Measurements from ENCODE around the gene SDF2L1.
"Not testable (repeated sequence)": the region's sequence is repeated elsewhere in the genome, so short reads cannot be mapped to it uniquely, and the experiment has no call there.

Gene SDF2L1

GRCh38 chr22:21641789-21642583 is at the start of gene SDF2L1:
SDF2L1 (plus strand) TSS chr22:21642302; CDS start chr22:21642337, 35 bp downstream.
- DNase-seq (ENCODE audit: low read depth): peak; percentile 94
- TF ChIP-seq CTCF (IDR thresholded peaks at IDR 0.05; ENCODE audit: low read depth, low read length, missing control alignments): no peak
- peak within 1 kb of the TSS; percentile 78 for H3K4me3 ChIP-seq (ENCODE audit: low read depth, low read length)

GRCh38 chr22:21592422-21592821 is 49.7 kb upstream of the SDF2L1 start:
- H3K4me3 ChIP-seq (ENCODE audit: low read depth, low read length): no peak overlapping the region
- TF ChIP-seq CTCF (IDR thresholded peaks at IDR 0.05; ENCODE audit: low read depth, low read length, missing control alignments): no peak
- DNase-seq (ENCODE audit: low read depth): no peak

- DNase-seq (ENCODE audit: low read depth): no peak
- TF ChIP-seq CTCF (IDR thresholded peaks at IDR 0.05; ENCODE audit: low read depth, low read length, missing control alignments): peak; percentile 14
- no peak overlapping the region for H3K4me3 ChIP-seq (ENCODE audit: low read depth, low read length)
These were observed 48.5 kb upstream of the SDF2L1 start for GRCh38 chr22:21593406-21594232.

DNA sequence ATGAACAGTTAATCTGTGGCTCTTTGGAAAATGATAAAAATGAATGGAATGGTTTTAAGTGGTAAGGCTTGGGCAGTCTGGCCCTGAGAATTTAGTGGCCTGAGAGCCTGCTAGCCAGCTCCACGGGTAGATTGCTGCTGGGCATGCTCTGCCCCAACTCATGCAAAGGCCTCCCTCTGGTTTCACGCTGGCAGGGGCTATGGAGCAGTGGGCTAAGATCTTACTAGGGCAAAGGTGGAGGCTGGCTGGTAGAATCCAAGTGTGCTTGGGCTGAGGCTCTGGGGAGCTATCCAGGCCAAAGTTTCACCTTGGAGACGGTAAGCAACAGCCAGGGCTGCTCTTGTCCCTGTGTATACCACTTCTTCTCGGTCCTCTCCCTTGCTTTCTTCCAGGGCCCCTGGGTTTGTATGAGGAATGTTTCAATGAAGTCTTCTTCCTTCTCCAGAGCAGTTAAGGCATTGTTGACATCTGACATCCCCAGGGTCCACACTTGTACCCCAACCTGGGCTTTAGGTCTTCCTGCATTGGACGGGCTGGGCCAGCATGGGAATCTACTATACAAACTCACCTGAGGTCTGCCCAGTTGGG is 47.1 kb upstream of the SDF2L1 start:
- no peak overlapping the region for H3K4me3 ChIP-seq (ENCODE audit: low read depth, low read length)
- TF ChIP-seq CTCF (IDR thresholded peaks at IDR 0.05; ENCODE audit: low read depth, low read length, missing control alignments): no peak
- no peak for DNase-seq (ENCODE audit: low read depth)

DNA sequence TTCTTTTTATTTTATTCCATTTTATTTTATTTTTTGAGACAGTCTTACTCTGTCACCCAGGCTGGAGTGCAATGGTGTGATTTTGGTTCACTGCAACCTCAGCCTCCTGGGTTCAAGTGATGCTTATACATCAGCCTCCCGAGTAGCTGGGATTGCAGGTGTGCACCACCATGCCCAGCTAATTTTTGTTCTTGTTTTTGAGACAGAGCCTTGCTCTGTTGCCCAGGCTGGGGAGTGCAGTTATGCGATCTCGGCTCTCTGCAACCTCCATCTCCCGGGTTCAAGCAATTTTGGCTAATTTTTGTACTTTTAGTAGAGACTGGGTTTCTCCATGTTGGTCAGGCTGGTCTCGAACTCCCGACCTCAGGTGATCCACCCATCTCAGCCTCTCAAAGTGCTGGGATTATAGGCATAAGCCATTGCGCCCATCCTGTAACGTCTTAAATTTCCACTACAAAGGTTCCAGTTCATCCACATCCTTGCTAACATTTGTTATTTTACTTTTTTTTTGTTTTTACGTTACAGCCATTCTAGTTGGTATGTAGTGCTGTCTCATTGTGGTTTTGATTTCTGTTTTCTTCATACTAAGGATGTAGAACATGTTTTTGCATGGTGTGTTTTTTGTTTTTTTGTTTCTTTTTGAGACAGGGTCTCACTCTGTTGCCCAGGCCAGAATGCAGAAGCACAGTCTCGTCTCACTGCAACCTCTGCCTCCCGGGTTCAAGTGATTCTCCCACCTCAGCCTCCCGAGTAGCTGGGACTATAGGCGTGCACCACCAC is 45.6 kb upstream of the SDF2L1 start:
- not testable (repeated sequence) for H3K4me3 ChIP-seq (ENCODE audit: low read depth, low read length); DNase-seq (ENCODE audit: low read depth)

GRCh38 chr22:21598302-21598701 is 43.8 kb upstream of the SDF2L1 start:
- DNase-seq (ENCODE audit: low read depth): no peak
- H3K4me3 ChIP-seq (ENCODE audit: low read depth, low read length): no peak overlapping the region
- no peak for TF ChIP-seq CTCF (IDR thresholded peaks at IDR 0.05; ENCODE audit: low read depth, low read length, missing control alignments)

Measured in GM12864 (cell line).